Endothelial cell of umbilical vein (primary cell): ENCODE measurements around the gene RNASE9. TPM values are rescaled to one million over a fixed set of nuclear protein-coding genes. Genes with fewer than 3 reads are reported as not detected.

Experiments used
- BruUV-seq: library from RNA; stranded (reverse); fragments of 400-500 nt; replicated peaks from 2 replicates; lab custom pipeline; 2021; lab: Mats Ljungman, UMichigan
- CTCF ChIA-PET: fragments of 300-600, 350-600 bp; sonication (Branson Sonifier 250); formaldehyde crosslinking; loops from one replicate; lab custom pipeline; 2021; ENCODE audit warnings: antibody characterized with exemption, inconsistent platforms; lab: Charles Lee
- POLR2A ChIA-PET: fragments of 300-600, 350-600 bp; sonication (Branson Sonifier 250); formaldehyde crosslinking; loops from one replicate; lab custom pipeline; 2021; ENCODE audit warnings: antibody characterized with exemption, inconsistent platforms; lab: Charles Lee
- DNase-seq: peaks from one replicate; pipeline ENCODE4 v3.0.0-alpha.2; 2011; ENCODE audit warnings: low read depth, low spot score
- FAIRE-seq: peaks from 2 replicates; lab custom pipeline; 2011; peaks lifted over from hg19 to GRCh38; lab: Jason Lieb, UNC
- H2AFZ ChIP-seq: 2 replicates; pipeline ENCODE4 v1.6.0; 2012; ENCODE audit warnings: low read depth, low read length, control low read depth, inconsistent platforms
- H3K27ac ChIP-seq: 2 replicates; pipeline ENCODE4 v1.5.1; 2011; ENCODE audit warnings: low read depth, mild to moderate bottlenecking, control low read depth, low read length, moderate library complexity; ENCODE audit not compliant: insufficient read depth
- H3K27me3 ChIP-seq, 2 experiments: 2 replicates each; pipeline versions ENCODE4 v1.6.0 to v1.6.1; 2011; ENCODE audit warnings: low read length in 2 of 2, mixed read lengths in 1 of 2; ENCODE audit not compliant: control insufficient read depth in 2 of 2, insufficient read depth in 2 of 2
- H3K36me3 ChIP-seq, 2 experiments: 2 replicates in 1 of 2; 3 replicates in 1 of 2; pipeline ENCODE4 v1.5.1; 2011; ENCODE audit warnings: low read length in 2 of 2, mild to moderate bottlenecking in 1 of 2, moderate library complexity in 1 of 2; ENCODE audit not compliant: control insufficient read depth in 2 of 2, insufficient read depth in 2 of 2; ENCODE audit errors: extremely low read depth in 1 of 2
- H3K4me1 ChIP-seq: 3 replicates; pipeline ENCODE4 v1.5.1; 2011; ENCODE audit warnings: mild to moderate bottlenecking, low read length; ENCODE audit not compliant: control insufficient read depth, insufficient read depth; ENCODE audit errors: extremely low read depth
- H3K4me2 ChIP-seq: 2 replicates; pipeline ENCODE4 v1.6.1; 2011; ENCODE audit warnings: low read length, control low read depth, mixed read lengths; ENCODE audit not compliant: insufficient read depth
- H3K4me3 ChIP-seq, 3 experiments: fragments of 200-600 bp in 1 of 3; sonication (generic), shearing (Covaris generic) in 1 of 3; replicated peaks in 1 of 3; 2 replicates each; pipeline ENCODE4 v1.5.1; 2011 to 2016; ENCODE audit warnings: control low read depth in 3 of 3, low read length in 3 of 3, mild to moderate bottlenecking in 2 of 3, inconsistent platforms in 1 of 3, low read depth in 1 of 3, moderate library complexity in 1 of 3; ENCODE audit not compliant: insufficient read depth in 1 of 3
- H3K79me2 ChIP-seq: 2 replicates; pipeline ENCODE4 v1.6.0; 2012; ENCODE audit warnings: low read length, inconsistent platforms; ENCODE audit not compliant: control insufficient read depth, insufficient read depth
- H3K9ac ChIP-seq: replicated peaks from 2 replicates; pipeline ENCODE3; 2011; ENCODE audit warnings: low read length, control low read depth; ENCODE audit not compliant: insufficient read depth; ENCODE audit errors: extremely low read depth
- H3K9me1 ChIP-seq: replicated peaks from 3 replicates; pipeline ENCODE4 v1.6.0; 2011; ENCODE audit warnings: mild to moderate bottlenecking, low read length; ENCODE audit not compliant: control insufficient read depth, insufficient read depth; ENCODE audit errors: extremely low read depth
- H3K9me3 ChIP-seq: replicated peaks from 2 replicates; pipeline ENCODE4 v1.5.1; 2012; ENCODE audit warnings: low read length, inconsistent platforms; ENCODE audit not compliant: control insufficient read depth, insufficient read depth
- H4K20me1 ChIP-seq: replicated peaks from 2 replicates; pipeline ENCODE3; 2011; ENCODE audit warnings: mild to moderate bottlenecking, low read length; ENCODE audit not compliant: control insufficient read depth, insufficient read depth; ENCODE audit errors: extremely low read depth
- CTCF ChIP-seq, 2 donors: IDR thresholded peaks; 1 replicate in 1 of 2; 2 replicates in 1 of 2; pipeline ENCODE4 v1.5.1; 2011; ENCODE audit warnings: low read length in 2 of 2, mild to moderate bottlenecking in 2 of 2, moderate library complexity in 2 of 2, control low read depth in 1 of 2, inconsistent platforms in 1 of 2, low read depth in 1 of 2; ENCODE audit not compliant: insufficient read depth in 1 of 2; ENCODE audit errors: extremely low read depth in 1 of 2
- EZH2 ChIP-seq: IDR thresholded peaks from 2 replicates; pipeline ENCODE4 v1.6.1; 2012; ENCODE audit warnings: borderline replicate concordance, low read depth, mild to moderate bottlenecking, moderate library complexity, low read length, inconsistent platforms; ENCODE audit not compliant: severe bottlenecking
- FOS ChIP-seq: IDR thresholded peaks from 2 replicates; pipeline ENCODE4 v1.6.1; 2011; ENCODE audit warnings: mild to moderate bottlenecking, low read length, moderate library complexity, borderline replicate concordance; ENCODE audit not compliant: insufficient read depth
- GATA2 ChIP-seq: IDR thresholded peaks from 2 replicates; pipeline ENCODE4 v1.7.0; 2011; ENCODE audit warnings: low read depth, mild to moderate bottlenecking, moderate library complexity, mixed read lengths, low read length; ENCODE audit not compliant: insufficient read length, insufficient read depth
- JUN ChIP-seq: IDR thresholded peaks from 2 replicates; pipeline ENCODE4 v1.6.1; 2011; ENCODE audit warnings: borderline replicate concordance, low read depth; ENCODE audit not compliant: insufficient read length, insufficient read depth
- MAX ChIP-seq: IDR thresholded peaks from 2 replicates; pipeline ENCODE4 v1.6.1; 2011; ENCODE audit not compliant: insufficient read depth, insufficient read length
- MYC ChIP-seq: IDR thresholded peaks from one replicate; pipeline ENCODE4 v1.6.1; 2011; ENCODE audit warnings: mild to moderate bottlenecking, low read depth, low read length
- POLR2A ChIP-seq: IDR thresholded peaks from 2 replicates; pipeline ENCODE4 v1.6.1; 2012; ENCODE audit warnings: low read depth, mild to moderate bottlenecking, control low read depth, low read length
- POLR2AphosphoS5 ChIP-seq: IDR thresholded peaks from 2 replicates; pipeline ENCODE4 v1.6.1; 2012; ENCODE audit warnings: low read depth, mild to moderate bottlenecking, control low read depth, low read length, moderate library complexity; ENCODE audit not compliant: insufficient read depth
- dilution Hi-C: fragments of 300-500 bp; cut with MboI; formaldehyde crosslinking; loops from one replicate; pipeline ENCODE4 v1.15.0; 2019; ENCODE audit warnings: low sequenced_read_pairs; ENCODE audit not compliant: extremely low pct_ligation_motif_present
- intact Hi-C: fragments of 100-400 bp; cut with micrococcal nuclease; formaldehyde crosslinking; loops from one replicate; pipeline ENCODE4 v1.10.0; 2022
- polyA plus RNA-seq, 4 experiments: library from polyadenylated mRNA; depleted of rRNA in 3 of 4; stranded (reverse) in 3 of 4; unstranded in 1 of 4; fragments of >200 nt; gene quantifications; 2 replicates each; pipeline versions ENCODE4 v1.2.1 to v1.2.3, GENCODE V29; 2011 to 2012; ENCODE audit warnings: missing spikeins in 1 of 4
- total RNA-seq: library from RNA; stranded (reverse); gene quantifications from 2 replicates; pipeline ENCODE4 v1.2.3, GENCODE V29; 2021

RNASE9 gene
- total and polyA plus RNA-seq, 2 donors (not counting 3 experiments of a cell fraction or from before 2014, with no cell fraction given), result not detected

GRCh38 chr14:20556500-20557211 lies 4.2 kb downstream of the RNASE9 start:
- no TSS peak for BruUV-seq
- intact Hi-C loops (no loop called here), dilution Hi-C loops (no loop called here)
- POLR2A ChIA-PET, result no interaction called here
- no peaks in the 10 kb centered on the region for H3K9me3 ChIP-seq
- no peaks in the 10 kb centered on the region for H4K20me1 ChIP-seq
- no peak overlapping the region for H3K4me3 ChIP-seq
- H3K9me1 ChIP-seq, result no peaks in the 10 kb centered on the region
- no peak overlapping the region for H3K9ac ChIP-seq
- H3K4me2 ChIP-seq, result no peak overlapping the region
- peaks cover 3% of the 10 kb centered on the region in 2 experiments for H3K27me3 ChIP-seq
- TF ChIP-seq CTCF (IDR thresholded peaks at IDR 0.05; ENCODE audit: extremely low read depth in 1 of 2, insufficient read depth in 1 of 2, low read depth in 1 of 2, low read length in 2 of 2) (no peak), JUN (no peak), GATA2 (no peak), MYC (no peak), MAX (no peak), POLR2A (no peak), FOS (no peak), EZH2 (no peak), POLR2AphosphoS5 (no peak)
- H3K4me1 ChIP-seq, result no peaks in the 10 kb centered on the region
- no peak overlapping the region for H2AFZ ChIP-seq
- H3K27ac ChIP-seq, result no peak overlapping the region
- no peaks in the 10 kb centered on the region for H3K79me2 ChIP-seq
- CTCF ChIA-PET, result no interaction called here
- H3K36me3 ChIP-seq, result no peaks in the 10 kb centered on the region
- DNase-seq (no peak), FAIRE-seq (no peak)
